GM12878 (cell line): ENCODE measurements around the gene ZNF570. TPM values are rescaled to one million over a fixed set of nuclear protein-coding genes. Genes with fewer than 3 reads are reported as not detected.

ENCODE experiments used
- ATAC-seq: fragments of 200-7000 bp; cut with Tn5 transposase; 3 replicates; pipeline ENCODE4 v1.9.1; 2020; ENCODE audit warnings: mild to moderate bottlenecking, moderate library complexity
- BruUV-seq: library from RNA; stranded (reverse); fragments of 400-500 nt; replicated peaks from 2 replicates; lab custom pipeline; 2021; lab: Mats Ljungman, UMichigan
- CTCF ChIA-PET: fragments of 300-600 bp; sonication (Branson Sonifier 250); formaldehyde crosslinking; extraction: SDS; loops from one replicate; lab custom pipeline; 2021; ENCODE audit warnings: inconsistent platforms; lab: Yijun Ruan, JAX
- POLR2A ChIA-PET: fragments of 350-600 bp; formaldehyde crosslinking; extraction: SDS; loops from one replicate; lab custom pipeline; 2021; ENCODE audit warnings: inconsistent platforms; lab: Charles Lee
- RAD21 ChIA-PET: fragments of 300-600 bp; sonication (Branson Sonifier 250); formaldehyde crosslinking; loops from one replicate; lab custom pipeline; 2023; ENCODE audit warnings: antibody characterized with exemption; ENCODE audit not compliant: unreplicated experiment; lab: Charles Lee
- SMC1A ChIA-PET: fragments of 300-600 bp; sonication (Branson Sonifier 250); formaldehyde crosslinking; loops from one replicate; lab custom pipeline; 2023; ENCODE audit not compliant: unreplicated experiment, uncharacterized antibody; lab: Charles Lee
- DNase-seq: peaks from one replicate; pipeline ENCODE4 v3.0.0-alpha.2; 2011; ENCODE audit warnings: low read depth, low spot score
- FAIRE-seq: peaks from 3 replicates; lab custom pipeline; 2011; peaks lifted over from hg19 to GRCh38; lab: Jason Lieb, UNC
- H2AFZ ChIP-seq: 2 replicates; pipeline ENCODE4 v1.6.0; 2011; ENCODE audit warnings: low read depth, low read length, control low read depth; ENCODE audit not compliant: control insufficient read depth
- H3K27ac ChIP-seq: 2 replicates; pipeline ENCODE4 v1.5.1; 2011; ENCODE audit warnings: control low read depth; ENCODE audit not compliant: control insufficient read depth, insufficient read depth
- H3K27me3 ChIP-seq, 2 experiments: replicated peaks in 1 of 2; 2 replicates each; pipeline versions ENCODE4 v1.6.0 to v1.6.1; 2011; ENCODE audit warnings: low read length in 1 of 2; ENCODE audit not compliant: control insufficient read depth in 2 of 2, insufficient read depth in 2 of 2
- H3K36me3 ChIP-seq, 2 experiments: 2 replicates each; pipeline ENCODE4 v1.5.1; 2011; ENCODE audit warnings: low read length in 1 of 2; ENCODE audit not compliant: control insufficient read depth in 2 of 2, insufficient read depth in 2 of 2
- H3K4me1 ChIP-seq: 2 replicates; pipeline ENCODE4 v1.6.1; 2011; ENCODE audit warnings: mild to moderate bottlenecking, low read length, moderate library complexity, mixed read lengths; ENCODE audit not compliant: control insufficient read depth, insufficient read depth
- H3K4me2 ChIP-seq: 2 replicates; pipeline ENCODE4 v1.6.0; 2011; ENCODE audit warnings: control low read depth; ENCODE audit not compliant: control insufficient read depth, insufficient read depth
- H3K4me3 ChIP-seq: fragments of 200-600 bp; sonication (generic); 2 replicates; pipeline ENCODE4 v1.5.1; 2016
- H3K79me2 ChIP-seq: 2 replicates; pipeline ENCODE4 v1.6.0; 2011; ENCODE audit warnings: low read length; ENCODE audit not compliant: control insufficient read depth, insufficient read depth
- H3K9ac ChIP-seq: 2 replicates; pipeline ENCODE4 v1.8.0; 2011; ENCODE audit warnings: low read length, control low read depth, mixed read lengths; ENCODE audit not compliant: control insufficient read depth, insufficient read depth
- H3K9me3 ChIP-seq: replicated peaks from 3 replicates; pipeline ENCODE4 v1.5.1; 2011; ENCODE audit warnings: mild to moderate bottlenecking, low read length; ENCODE audit not compliant: control insufficient read depth, insufficient read depth
- H4K20me1 ChIP-seq: 2 replicates; pipeline ENCODE4 v1.6.0; 2011; ENCODE audit not compliant: control insufficient read depth, insufficient read depth
- ATF7 ChIP-seq: fragments of 450-650 bp; IDR thresholded peaks from 2 replicates; pipeline ENCODE4 v1.6.1; 2016; ENCODE audit warnings: low read depth, mild to moderate bottlenecking
- CBFB ChIP-seq: IDR thresholded peaks from 2 replicates; pipeline ENCODE4 v1.6.1; 2016; ENCODE audit warnings: antibody characterized with exemption, low read depth
- CREB1 ChIP-seq: IDR thresholded peaks from 2 replicates; pipeline ENCODE4 v1.6.1; 2012; ENCODE audit warnings: low read depth, mild to moderate bottlenecking, inconsistent platforms
- CREM ChIP-seq: IDR thresholded peaks from 2 replicates; pipeline ENCODE4 v1.6.1; 2014; ENCODE audit warnings: antibody characterized with exemption, low read depth
- IKZF1 ChIP-seq: fragments of 450-650 bp; conservative IDR thresholded peaks from 2 replicates; pipeline ENCODE4 v1.6.1; 2017; ENCODE audit warnings: antibody characterized with exemption, mild to moderate bottlenecking
- LARP7 ChIP-seq: fragments of 450-650 bp; IDR thresholded peaks from 2 replicates; pipeline ENCODE4 v1.6.1; 2017; ENCODE audit warnings: mild to moderate bottlenecking
- NFIC ChIP-seq: IDR thresholded peaks from 2 replicates; pipeline ENCODE4 v1.6.1; 2012; ENCODE audit warnings: low read depth, mild to moderate bottlenecking, inconsistent platforms, low read length, moderate library complexity
- POLR2A ChIP-seq: IDR thresholded peaks from 2 replicates; pipeline ENCODE4 v1.6.1; 2011; ENCODE audit warnings: low read depth, mild to moderate bottlenecking, low read length
- POLR2AphosphoS5 ChIP-seq: IDR thresholded peaks from 2 replicates; pipeline ENCODE4 v1.6.1; 2011; ENCODE audit warnings: mild to moderate bottlenecking, low read length, inconsistent platforms
- RBBP5 ChIP-seq: fragments of 200-600 bp; sonication (generic); conservative IDR thresholded peaks from 2 replicates; pipeline ENCODE4 v1.6.1; 2016
- RCOR1 ChIP-seq: conservative IDR thresholded peaks from 2 replicates; pipeline ENCODE4 v1.6.1; 2012; ENCODE audit warnings: low read depth, low read length, improper control_type of control experiment
- RUNX3 ChIP-seq: IDR thresholded peaks from 2 replicates; pipeline ENCODE4 v1.6.1; 2012; ENCODE audit warnings: low read length, inconsistent platforms
- TAF1 ChIP-seq: IDR thresholded peaks from 2 replicates; pipeline ENCODE4 v1.6.1; 2011; ENCODE audit warnings: mild to moderate bottlenecking, low read depth, low read length, borderline replicate concordance
- YY1 ChIP-seq: IDR thresholded peaks from 2 replicates; pipeline ENCODE4 v1.6.1; 2011; ENCODE audit warnings: low read depth, mild to moderate bottlenecking, low read length
- WGBS: methylation state at CpG from one replicate; pipeline ENCODE4 v1.1.6; 2016; ENCODE audit warnings: low lambda C conversion rate; ENCODE audit not compliant: insufficient replicate concordance, insufficient coverage; ENCODE audit errors: missing lambda C conversion rate; 5-methylcytosine and 5-hydroxymethylcytosine counted together
- in situ Hi-C: fragments of 300-500 bp; cut with MboI; formaldehyde crosslinking; loops from 9 replicates; pipeline ENCODE4 v1.14.3; 2018; ENCODE audit warnings: mixed read lengths
- intact Hi-C: fragments of 100-400 bp; cut with micrococcal nuclease; formaldehyde crosslinking; loops from one replicate; pipeline ENCODE4 v1.14.2; 2022; ENCODE audit not compliant: unreplicated experiment
- polyA plus RNA-seq, 11 experiments: library from polyadenylated mRNA; depleted of rRNA in 4 of 11; unstranded in 6 of 11; stranded (reverse) in 5 of 11; fragments of >200 nt; fragmentation: Nextera tagmentation in 4 of 11; fragmentation: Illumina TruSeq in 1 of 11; extraction: Ambion mirVana in 4 of 11; extraction: Trizol in 1 of 11; gene quantifications; 1 replicate in 1 of 11; 2 replicates in 10 of 11; pipeline versions ENCODE4 v1.2.1 to v1.2.3, GENCODE V29; 2011 to 2016; ENCODE audit warnings: inconsistent platforms in 2 of 11, missing spikeins in 2 of 11, low read depth in 1 of 11
- total RNA-seq, 4 experiments: library from RNA; depleted of rRNA in 3 of 4; stranded (reverse); fragments of >200 nt in 3 of 4; fragmentation: Illumina TruSeq in 1 of 4; extraction: Trizol in 1 of 4; gene quantifications; 2 replicates each; pipeline versions ENCODE4 v1.2.1 to v1.2.3, GENCODE V29; 2013 to 2021

Gene ZNF570
- total and polyA plus RNA-seq, 10 of the 15 experiments (the other 5 are each of a cell fraction or from before 2014, with no cell fraction given), result 0.25 to 3.6 (median 1.7) TPM

- H3K4me2 ChIP-seq, result peak overlapping the region; percentile 81
- BruUV-seq, result no TSS peak
- no peaks in the 10 kb centered on the region for H3K27me3 ChIP-seq
- 13% methylated on average over 12 of the region's 12 CpGs for WGBS
- H3K4me1 ChIP-seq, result no peaks in the 10 kb centered on the region
- DNase-seq (no peak), ATAC-seq (no peak), FAIRE-seq (no peak)
- ChIA-PET SMC1A (no interaction called here), POLR2A (no interaction called here), CTCF (no interaction called here), RAD21 (no interaction called here)
- H3K79me2 ChIP-seq, result no peaks in the 10 kb centered on the region
- H3K4me3 ChIP-seq, result peak overlapping the region; percentile 71
- TF ChIP-seq RUNX3 (no peak), RBBP5 (no peak), NFIC (no peak), CREM (no peak), LARP7 (no peak)
- peak overlapping the region; percentile 73 for H3K9ac ChIP-seq
- H2AFZ ChIP-seq, result peak overlapping the region; percentile 92
- intact Hi-C loops, result no loop called here
- H3K27ac ChIP-seq, result peak overlapping the region; percentile 74
- peaks cover 13% of the 10 kb centered on the region for H3K9me3 ChIP-seq
- in situ Hi-C loops, result no loop called here
- no peaks in the 10 kb centered on the region for H4K20me1 ChIP-seq
- no peaks in the 10 kb centered on the region for H3K36me3 ChIP-seq
These were observed 36.8 kb downstream of the ZNF570 start for GRCh38 chr19:37505958-37506386.

- H3K9me3 ChIP-seq, result peaks cover 13% of the 10 kb centered on the region
- H3K4me1 ChIP-seq, result no peaks in the 10 kb centered on the region
- H3K9ac ChIP-seq, result peak within 1 kb of the TSS; percentile 73
- no peaks in the 10 kb centered on the region for H3K36me3 ChIP-seq
- no TSS peak for BruUV-seq
- TF ChIP-seq CREB1 (0 out of 2 replicates have a peak, but pooled peaks have one; percentile 13), RCOR1 (no peak), POLR2A (peak; percentile 63), POLR2AphosphoS5 (0 out of 2 replicates have a peak, but pooled peaks have one; percentile 27), CBFB (0 out of 2 replicates have a peak, but pooled peaks have one; percentile 21), YY1 (peak; percentile 92), ATF7 (no peak), IKZF1 (0 out of 2 replicates have a peak, but pooled peaks have one; percentile 20), TAF1 (0 out of 2 replicates have a peak, but pooled peaks have one; percentile 21)
- ChIA-PET CTCF (no interaction called here), POLR2A (no interaction called here), RAD21 (no interaction called here), SMC1A (no interaction called here)
- H3K27ac ChIP-seq, result peak within 1 kb of the TSS; percentile 74
- no peak for ATAC-seq
- in situ Hi-C loops, result no loop called here
- DNase-seq, result no peak
- H3K79me2 ChIP-seq, result no peaks in the 10 kb centered on the region
- H3K27me3 ChIP-seq, result no peaks in the 10 kb centered on the region
- intact Hi-C loops, result no loop called here
- no peak for FAIRE-seq
- H4K20me1 ChIP-seq, result no peaks in the 10 kb centered on the region
- peak within 1 kb of the TSS; percentile 92 for H2AFZ ChIP-seq
- peak within 1 kb of the TSS; percentile 81 for H3K4me2 ChIP-seq
- under 1% methylated on average over 40 of the region's 40 CpGs for WGBS
- H3K4me3 ChIP-seq, result peak within 1 kb of the TSS; percentile 71
These were observed 37.4 kb downstream of the ZNF570 start, which contains the start of gene ZNF793 for GRCh38 chr19:37506387-37507166. TSS of gene ZNF793 (plus strand) at chr19:37506939. CDS start at chr19:37523440, 16,501 bp downstream.
